GM18519 (cell line): Measurements from ENCODE around the gene RCL1.
"Not testable (repeated sequence)": the region's sequence is repeated elsewhere in the genome, so short reads cannot be mapped to it uniquely, and the experiment has no call there.

Experiments
- ATAC-seq: cut with Tn5 transposase; IDR thresholded peaks from one replicate; pipeline ENCODE4 v1.9.1; 2021; ENCODE audit warnings: mild to moderate bottlenecking, moderate library complexity; ENCODE audit not compliant: unreplicated experiment, low FRiP score

The RCL1 gene

GRCh38 chr9:4792572-4793458 lies at the start of gene RCL1:
Gene RCL1 (plus strand): TSS chr9:4792944. CDS start chr9:4793092, 148 bp downstream.
- peak; percentile 96 for ATAC-seq

GRCh38 chr9:4743131-4743875 lies 49.4 kb upstream of the RCL1 start:
- no peak for ATAC-seq

GRCh38 chr9:4746278-4747030 lies 46.3 kb upstream of the RCL1 start:
- ATAC-seq, result no peak

GRCh38 chr9:4748612-4749011 lies 44.1 kb upstream of the RCL1 start:
- no peak for ATAC-seq

GRCh38 chr9:4750023-4750673 lies 42.6 kb upstream of the RCL1 start:
- ATAC-seq, result no peak

GRCh38 chr9:4754530-4754929 lies 38.2 kb upstream of the RCL1 start:
- not testable (repeated sequence) for ATAC-seq

GRCh38 chr9:4755026-4755609 lies 37.6 kb upstream of the RCL1 start:
- ATAC-seq, result no peak

- no peak for ATAC-seq
Observed at GRCh38 chr9:4756420-4756819, 36.3 kb upstream of the RCL1 start.

GRCh38 chr9:4760122-4760521 lies 32.6 kb upstream of the RCL1 start:
- no peak for ATAC-seq

GRCh38 chr9:4762108-4762885 lies 30.4 kb upstream of the RCL1 start:
- peak; percentile 67 for ATAC-seq

GRCh38 chr9:4762886-4763541 lies 29.7 kb upstream of the RCL1 start:
- no peak for ATAC-seq

GRCh38 chr9:4764033-4764432 lies 28.7 kb upstream of the RCL1 start:
- ATAC-seq, result no peak

GRCh38 chr9:4768681-4769080 lies 24.1 kb upstream of the RCL1 start:
- no peak for ATAC-seq

- no peak for ATAC-seq
Observed at GRCh38 chr9:4769321-4770080, 23.2 kb upstream of the RCL1 start.

GRCh38 chr9:4771788-4772187 lies 21.0 kb upstream of the RCL1 start:
- ATAC-seq, result no peak

GRCh38 chr9:4774209-4774608 lies 18.5 kb upstream of the RCL1 start:
- ATAC-seq, result no peak

- ATAC-seq, result not testable (repeated sequence)
Observed at GRCh38 chr9:4774958-4775357, 17.8 kb upstream of the RCL1 start.

GRCh38 chr9:4780651-4781050 lies 12.1 kb upstream of the RCL1 start:
- no peak for ATAC-seq
